NCI-H128 (cell line): ENCODE data around the gene HVCN1.

Experiments used
- DNase-seq: peaks from one replicate; lab custom pipeline; 2025; ENCODE audit not compliant: unreplicated experiment; lab: John Stamatoyannopoulos, UW

Gene HVCN1

DNA sequence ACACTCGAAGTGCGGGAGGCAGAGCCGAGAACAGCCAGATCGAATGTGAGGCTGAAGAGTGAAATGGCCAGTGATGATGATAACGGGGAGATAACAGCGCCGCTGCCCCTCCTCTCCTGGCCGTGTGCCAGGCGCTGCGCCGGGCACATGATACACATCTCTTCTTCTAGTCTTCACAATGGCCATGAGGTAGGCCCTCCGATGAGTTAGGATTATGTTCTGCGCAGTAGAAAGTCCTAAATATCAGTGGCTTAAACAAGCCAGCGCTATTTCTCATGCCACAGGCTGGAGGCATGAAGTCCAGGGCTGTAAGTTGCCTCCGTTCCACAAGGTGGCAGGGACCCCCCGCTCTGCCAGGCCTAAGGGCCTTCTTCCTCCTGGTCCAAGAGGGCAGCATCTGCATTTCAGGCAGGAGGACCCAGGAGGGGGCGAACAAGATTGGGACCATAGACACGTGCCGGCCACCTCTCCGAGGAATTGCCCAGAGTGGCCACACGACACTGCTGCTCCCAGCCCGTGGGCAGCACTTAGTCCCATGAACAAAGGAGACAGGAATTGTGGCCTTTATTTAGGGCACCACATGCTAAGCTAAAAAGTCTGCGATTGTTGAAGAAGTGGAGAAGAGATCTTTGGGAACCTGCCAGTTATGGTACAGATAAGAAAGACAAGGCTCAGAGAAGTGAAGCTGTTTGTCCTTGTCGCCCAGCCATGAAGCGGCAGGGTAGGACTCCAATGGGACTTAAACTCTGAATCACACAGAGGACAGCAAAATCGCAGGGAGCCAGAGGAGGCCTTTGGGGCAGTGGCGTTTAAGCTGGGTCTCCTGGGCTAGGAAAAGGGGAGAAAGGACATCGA, 10.9 kb upstream of the HVCN1 start:
- no peak for DNase-seq

DNA sequence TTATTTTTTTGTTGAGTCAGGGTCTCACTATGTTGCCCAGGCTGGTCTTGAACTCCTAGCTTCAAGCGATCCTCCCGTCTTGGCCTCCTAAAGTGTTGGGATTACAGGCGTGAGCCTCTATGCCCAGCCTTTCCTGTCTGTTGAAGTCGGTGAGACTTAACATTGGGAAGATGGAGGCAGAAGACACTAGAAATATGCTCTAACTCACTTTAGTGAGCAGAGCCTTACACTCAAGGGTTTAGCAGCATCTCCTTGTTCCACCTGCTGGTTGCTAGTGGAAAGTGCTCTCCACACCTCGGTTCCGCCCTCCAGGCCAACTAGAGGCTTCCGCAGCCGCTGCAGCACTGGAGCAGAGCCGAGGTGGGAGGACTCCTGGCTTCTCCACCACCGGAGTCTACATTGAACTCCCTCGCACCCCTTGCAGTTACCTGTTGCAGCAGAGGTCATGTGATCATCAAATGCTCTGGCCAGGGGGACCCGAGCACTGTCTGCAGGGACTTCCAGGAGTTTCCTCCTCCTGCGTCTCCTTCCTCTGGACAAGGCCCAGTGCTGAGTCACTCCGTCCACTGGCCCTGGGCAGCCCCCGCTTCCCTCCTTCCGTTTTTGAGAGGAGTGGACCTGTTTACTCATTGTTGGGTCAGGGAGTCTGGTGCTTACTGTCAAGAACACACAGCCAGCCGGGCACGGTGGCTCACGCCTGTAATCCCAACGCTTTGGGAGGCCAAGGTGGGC, 9.4 kb upstream of the HVCN1 start:
- DNase-seq = no peak

DNA sequence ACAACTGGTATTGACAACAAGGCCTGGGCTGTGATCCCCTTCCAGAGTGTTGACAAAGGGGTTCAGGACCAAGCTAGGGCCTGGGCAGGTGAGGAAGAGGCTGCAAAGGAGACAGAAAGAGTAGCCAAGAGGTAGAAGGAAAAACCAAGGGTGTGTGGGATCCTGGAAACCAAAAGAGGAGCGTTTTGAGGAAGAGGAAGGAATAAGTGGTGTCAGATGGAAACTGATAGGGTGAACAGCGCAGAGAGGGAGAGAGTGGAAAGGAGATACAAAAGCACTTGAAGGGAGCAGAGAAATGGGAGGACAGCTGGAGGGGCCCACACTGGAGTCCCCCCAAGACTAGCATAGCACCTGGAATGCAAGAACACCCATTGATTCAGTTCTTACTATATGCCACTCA, 8.3 kb upstream of the HVCN1 start:
- no peak for DNase-seq

DNA sequence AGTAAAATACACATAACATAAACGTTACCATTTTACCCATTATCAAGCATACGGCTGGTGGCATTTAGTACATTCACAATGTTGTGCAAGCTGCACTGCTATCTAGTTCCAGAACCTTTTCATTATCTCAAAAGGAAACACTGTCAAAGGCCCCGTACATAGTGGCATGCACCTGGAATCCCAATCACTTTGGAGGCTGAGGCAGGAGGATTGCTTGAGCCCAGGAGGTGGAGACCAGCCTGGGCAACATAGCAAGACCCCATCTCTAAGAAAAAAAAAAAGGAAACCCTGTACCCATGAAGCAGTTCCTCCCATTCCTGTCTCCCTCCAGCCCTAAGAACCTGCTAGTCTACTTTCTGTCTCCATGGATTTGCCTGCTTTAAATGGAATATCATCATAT, 7.4 kb upstream of the HVCN1 start:
- no peak for DNase-seq

DNA sequence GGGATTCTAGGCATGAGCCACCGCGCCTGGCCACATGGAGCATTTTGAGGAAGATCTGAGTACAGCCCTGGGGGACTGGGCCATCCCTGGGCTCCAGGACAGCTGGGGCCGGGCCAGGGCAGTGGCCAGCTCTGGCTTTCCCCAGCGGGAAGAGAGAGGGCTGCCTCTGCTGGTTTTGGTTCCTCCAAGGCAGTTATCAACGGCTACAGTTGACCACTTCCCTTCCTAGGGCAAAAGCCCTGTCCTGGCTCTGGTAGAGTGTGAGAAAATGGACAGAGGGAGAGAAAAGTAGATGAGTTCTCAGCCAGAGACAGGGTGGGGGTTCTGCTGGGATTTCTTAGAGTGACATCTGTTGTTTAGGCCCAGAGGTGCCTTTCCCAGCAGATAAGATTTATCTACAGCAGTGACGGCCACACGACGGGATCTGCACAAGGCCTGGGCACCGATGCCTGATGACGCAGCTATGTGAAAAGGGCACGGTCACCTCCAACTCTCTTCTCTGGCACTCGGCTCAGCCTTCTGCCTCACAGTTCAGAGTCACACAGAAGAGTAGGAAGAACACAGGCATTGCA, 5.5 kb upstream of the HVCN1 start:
- no peak for DNase-seq

DNA sequence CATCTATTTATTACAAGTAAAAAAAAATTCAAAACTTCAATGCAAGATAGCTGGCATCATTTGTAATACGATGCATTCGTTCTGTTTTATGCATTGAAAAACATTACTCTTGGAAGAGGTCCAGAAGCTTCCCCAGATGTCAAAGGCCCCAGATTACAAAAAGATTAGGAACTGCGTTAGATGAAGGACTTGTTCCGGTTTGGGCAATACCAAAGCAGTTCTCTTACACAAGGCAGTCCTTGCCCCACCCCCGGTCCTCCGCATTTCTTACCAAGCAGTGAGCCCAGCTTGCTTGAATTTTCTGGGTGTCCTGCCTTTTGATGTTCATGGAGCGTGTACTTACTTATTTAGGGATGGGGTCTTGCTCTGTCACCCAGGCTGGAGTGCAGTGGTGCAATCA, 4.8 kb upstream of the HVCN1 start:
- no peak for DNase-seq

DNA sequence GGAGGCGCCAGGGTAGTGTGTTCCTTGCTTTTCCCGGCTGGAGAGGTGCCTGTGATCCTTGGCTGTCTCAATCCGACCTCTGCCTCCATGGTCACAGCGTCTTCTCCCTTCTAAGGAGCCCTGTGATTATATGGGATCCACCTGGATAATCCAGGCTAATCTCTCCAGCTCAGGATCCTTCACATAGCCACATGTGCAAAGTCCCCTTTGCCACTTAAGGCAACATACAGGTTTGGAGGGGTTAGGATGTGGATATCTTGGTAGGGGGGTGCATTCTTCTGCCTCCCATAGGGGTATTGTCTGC, 1.2 kb upstream of the HVCN1 start:
- no peak for DNase-seq

DNA sequence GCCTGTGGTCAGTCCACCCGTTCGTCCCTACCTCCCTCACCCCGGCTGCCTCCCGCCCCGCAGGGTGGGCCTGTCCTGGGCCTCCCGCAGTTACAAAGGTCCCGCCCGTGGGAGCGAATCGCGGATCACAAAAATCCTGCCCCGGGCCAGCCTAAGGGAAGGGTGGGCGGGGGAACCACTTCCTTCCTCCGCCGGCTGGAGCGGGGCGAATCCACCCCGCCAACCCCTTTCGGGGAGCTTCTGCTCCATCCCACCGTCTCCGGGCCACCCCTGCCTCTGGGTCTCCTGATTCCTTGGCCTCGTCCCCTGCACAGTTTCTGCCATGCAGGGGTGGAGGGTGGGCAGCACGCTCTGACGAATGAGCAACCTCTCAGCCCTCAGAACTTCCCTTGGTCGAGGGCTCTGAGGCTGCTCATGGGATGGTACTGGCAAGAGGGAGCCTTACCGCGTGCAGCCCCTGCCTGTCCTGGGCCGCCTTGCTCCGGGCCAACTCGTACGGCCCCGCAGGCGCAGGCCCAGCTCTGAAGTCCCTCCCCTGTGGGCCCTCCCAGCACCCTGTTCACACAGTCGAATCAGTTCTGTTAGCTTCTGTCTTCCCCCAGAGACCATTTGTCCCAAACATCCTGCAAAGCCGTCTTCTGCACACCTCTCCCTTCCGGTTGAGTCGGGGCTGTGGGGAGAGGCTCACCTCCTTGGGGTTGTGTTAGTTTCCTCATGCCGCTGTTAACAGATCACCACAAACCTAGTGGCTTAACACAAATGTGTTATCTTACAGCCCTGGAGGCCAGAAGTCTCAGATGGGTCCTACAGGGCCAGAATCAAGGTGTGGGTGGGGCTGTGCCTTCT, 589 bp upstream of the HVCN1 start:
- no peak for DNase-seq

DNA sequence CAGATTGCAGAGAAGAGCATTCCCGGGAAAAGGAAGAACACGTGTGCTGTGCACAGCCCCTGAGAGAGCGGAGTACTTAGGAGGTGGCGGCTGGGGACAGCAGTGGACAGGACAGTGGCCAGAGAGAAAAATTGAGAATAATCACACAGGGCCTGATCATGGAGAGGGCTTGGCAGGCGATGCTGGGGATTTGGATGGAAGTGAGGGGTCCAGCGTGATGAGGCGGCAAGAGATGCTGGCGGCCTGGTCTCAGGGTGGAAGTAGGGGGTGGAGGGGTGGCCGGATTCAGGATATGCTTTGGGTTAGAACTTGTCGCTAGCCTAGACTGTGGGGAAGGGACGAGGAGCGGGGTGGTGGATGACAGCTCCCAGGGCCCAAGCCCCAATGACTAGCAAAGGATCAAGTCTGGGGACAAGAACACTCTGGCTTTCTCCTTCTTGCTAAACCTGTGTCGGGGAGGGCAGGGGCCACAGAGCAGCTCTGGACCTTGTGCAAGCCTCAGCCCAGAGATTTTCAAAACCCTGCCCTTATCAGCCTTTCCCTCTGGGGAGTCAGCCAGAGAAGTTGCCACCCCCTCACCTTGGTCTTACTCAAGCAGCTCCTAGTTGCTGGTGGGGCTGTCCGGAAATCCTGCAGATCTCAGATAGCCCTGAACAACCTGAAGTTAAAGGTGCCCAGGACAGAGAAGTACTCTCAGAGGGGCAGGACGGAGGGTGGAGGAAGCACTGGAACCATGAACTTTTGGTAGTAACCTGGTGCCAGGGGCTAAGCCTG, 1.3 kb downstream of the HVCN1 start:
- no peak for DNase-seq

DNA sequence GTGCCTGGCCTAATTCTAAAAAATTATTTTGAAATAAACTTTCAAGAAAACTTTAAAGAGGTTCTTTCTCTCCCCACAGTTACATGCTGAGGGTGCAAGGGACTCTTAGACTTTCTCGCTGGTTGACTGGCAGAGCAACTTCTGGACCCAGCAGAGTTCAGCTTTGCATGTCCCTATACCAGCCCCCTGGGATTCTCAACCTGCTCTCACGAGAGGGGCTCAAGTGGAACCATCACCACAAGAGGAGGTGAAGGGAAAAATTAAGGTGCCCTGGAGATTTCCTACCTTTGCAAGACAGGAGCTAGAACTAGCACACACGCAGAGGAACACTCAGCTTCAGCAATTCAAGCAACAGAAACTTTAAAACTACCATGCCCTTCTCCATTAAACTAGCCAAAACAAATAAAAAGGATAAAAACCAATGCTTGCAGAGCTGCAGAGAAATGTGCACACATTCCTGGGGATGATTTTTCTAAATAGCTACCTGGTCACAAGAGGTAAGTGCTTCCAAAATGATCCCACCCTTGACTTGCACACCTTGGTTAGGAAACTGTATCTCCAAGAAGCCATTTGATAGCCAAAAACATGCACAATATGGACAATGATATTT, 2.5 kb downstream of the HVCN1 start:
- DNase-seq = no peak

DNA sequence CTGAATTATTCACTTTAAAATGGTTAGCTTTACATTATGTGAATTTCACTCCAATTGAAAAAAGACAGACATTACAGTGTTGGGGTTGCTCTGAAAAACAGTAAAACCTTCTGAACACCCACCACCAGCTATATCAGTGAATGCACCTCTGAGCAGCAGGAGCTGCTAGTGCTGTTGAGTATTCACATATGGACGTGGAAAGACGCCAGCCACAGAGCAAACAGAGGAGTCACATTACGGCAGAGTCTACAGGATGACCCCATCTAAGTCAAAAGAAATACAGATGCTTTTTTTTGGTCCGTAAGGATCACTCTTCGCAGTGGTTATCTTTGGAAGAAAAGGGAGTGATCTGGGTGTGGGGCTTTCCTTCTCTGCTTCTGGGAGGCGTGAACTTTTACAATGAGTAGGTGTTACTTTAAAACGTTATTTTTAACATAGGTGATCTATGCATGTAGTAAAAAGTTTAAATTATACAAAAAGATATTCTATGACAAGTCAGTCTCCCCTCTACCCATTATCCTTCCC, 4.5 kb downstream of the HVCN1 start:
- no peak for DNase-seq

DNA sequence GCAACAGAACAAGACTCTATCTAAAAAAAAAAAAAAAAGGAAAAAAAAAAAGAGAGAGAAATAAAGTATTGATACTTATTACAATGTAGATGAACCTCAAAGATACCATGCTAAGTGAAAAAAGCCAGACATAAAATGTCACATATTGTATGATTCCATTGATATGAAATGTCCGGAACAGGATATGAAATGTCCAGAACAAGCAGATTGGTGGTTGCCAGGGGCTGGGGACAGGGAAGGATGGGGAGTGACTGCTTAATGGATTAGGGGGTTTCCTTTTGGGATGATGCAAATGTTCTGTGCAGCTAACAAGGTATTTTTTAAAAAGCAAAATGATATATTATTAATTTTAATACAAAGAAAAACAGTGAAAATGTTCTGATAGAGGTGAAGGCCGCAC, 5.0 kb downstream of the HVCN1 start:
- DNase-seq = no peak

DNA sequence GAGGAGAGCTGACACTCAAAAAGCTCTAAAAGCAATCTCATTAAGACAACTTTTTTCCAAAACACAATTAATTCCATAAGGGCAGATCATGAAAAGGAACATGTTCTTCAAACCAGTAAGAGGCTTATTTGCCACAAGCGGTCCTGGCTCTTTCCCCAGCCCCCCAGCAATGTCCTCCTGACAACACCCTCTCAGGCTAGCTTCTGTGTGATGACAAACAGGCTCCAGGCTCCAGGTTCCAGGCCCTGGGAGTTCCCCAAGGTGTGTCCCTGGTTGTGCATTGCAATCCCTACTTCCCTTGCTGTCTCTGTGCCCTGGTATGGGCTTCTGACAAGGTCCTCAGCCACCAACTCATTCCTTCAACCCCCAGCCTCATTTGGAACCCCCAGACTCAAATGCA, 8.9 kb downstream of the HVCN1 start:
- no peak for DNase-seq

DNA sequence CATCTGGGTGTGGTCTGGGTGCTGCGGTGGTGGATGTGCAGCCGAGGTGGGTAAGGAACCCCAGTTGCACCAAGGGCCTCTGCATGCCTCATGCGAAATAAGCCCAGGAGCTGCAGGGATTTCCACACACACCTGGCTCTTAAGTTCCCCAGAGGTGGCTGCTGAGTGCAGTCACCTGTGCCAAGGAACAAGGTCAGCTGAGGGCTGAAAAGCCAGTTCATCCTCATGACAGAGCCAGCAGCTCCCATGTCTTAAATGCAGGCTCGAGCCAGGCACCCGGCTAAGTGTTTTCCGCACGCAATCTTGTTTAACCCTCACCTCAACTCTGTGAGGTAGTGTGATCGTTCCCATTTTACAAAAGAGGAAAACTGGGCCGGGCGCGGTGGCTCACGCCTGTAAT, 9.7 kb downstream of the HVCN1 start:
- no peak for DNase-seq

DNA sequence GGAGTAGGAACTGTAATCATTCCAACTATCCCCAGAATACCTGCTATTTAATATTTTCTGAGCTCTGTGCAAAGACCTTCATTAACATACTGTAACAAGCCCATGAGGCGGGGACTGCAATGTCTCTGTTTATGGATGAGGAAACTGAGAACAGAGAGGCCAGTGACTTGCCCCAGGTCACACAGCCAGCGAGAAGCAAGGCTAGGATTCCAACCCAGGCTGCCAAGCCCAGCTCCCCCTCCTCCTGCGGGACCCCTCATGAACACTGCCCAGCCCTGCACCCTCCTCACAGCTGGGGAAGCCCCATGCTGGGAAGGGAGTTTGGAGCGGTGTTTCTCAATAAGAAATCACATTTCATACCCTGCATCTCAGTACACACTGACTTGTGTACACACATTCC, 10.9 kb downstream of the HVCN1 start:
- no peak for DNase-seq

DNA sequence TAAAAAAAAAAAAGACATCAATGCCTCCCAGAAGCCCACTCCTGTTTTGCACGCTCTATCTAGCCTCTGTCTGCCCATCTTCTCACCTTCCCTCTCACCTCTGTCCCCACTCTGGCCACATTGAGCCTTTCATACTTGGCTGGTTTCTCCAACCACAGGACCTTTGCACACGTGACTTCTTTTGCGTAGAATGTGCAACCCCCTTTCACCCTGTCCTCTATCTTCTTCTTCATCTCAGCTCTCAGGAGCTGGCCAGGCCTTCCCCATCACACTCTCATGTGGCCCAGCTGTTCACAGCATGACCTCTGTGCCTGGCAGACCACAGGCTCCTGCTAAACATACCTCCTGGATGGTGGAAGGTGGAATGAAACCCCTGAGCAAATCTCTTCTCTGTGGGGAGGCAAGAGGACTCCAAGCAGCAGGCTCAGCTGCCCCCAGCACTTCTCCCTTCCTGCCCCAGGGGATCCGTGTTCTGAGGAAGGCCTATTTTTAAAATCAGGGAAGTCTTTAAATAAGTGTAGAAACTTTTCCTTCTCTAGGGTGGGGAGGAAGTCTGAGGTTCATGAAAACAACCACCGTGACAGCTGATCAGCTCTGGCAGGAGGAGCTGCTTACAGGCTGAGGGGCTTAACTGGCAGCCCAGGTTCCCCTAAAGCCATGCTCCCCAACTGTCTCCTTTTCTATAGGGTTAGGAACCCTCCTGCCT, 11.6 kb downstream of the HVCN1 start:
- DNase-seq = no peak

DNA sequence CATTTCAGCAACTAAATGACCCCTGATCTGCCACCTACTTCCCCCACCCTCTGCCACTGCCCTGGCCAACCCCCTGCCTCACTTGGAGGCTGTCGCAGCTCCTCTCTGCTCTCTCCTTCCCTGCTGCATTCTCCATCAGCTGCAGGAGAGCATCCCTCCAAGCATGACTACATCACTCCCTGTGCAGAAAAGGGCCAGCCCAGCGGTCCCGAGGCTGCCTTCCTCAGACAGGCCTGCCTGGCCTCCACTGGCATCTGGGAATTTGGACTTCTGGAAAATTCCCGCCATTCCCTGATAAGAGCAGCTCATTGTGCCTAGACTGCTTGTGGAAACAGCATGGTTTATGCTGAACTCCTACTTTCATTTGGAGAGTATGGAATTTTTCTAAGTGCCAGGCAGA, 12.7 kb downstream of the HVCN1 start:
- no peak for DNase-seq

DNA sequence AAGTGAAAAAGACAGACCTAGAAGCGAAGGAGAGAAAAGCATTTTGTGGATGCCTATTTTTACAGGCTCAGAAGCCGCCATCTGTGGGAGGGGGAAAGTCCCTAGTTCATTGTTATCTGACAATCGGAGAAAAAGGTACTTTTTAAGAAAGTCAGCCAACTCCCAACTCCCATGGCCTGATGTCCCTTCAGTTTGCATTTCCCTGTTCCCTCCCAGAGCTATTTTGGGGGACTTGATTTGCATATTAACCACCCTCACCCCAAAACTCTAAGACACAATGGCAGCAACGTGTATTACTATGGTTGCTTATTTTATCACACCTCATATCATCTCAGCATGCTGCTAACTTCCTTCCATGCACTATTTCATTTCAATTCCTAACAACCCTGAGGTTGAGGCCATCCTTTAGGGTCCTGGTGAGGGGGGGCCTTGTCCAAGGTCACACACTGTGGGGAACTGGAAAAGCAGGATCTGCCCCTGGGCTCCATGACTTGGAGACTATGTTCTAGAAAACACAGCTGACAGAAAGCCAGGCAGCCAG, 18.7 kb downstream of the HVCN1 start:
- DNase-seq = no peak

DNA sequence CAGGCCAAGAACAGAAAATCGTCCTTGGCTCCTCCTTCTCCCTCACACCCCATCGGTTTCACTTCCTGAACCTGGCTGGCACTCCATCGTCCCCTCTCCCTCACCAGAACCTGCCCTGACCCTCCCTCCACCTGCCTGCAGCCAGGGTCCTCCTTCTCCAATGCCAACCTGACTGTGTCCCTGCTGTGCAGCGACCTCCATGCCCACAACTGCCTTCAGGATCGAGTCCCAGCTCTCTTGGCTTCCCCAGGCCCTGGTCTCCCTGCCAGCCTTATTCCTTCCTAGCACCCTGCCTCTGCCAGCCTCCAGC, 19.8 kb downstream of the HVCN1 start:
- no peak for DNase-seq
